HepG2 (cell line): ENCODE measurements around the gene PCYOX1L. TPM values are rescaled to one million over a fixed set of nuclear protein-coding genes. Genes with fewer than 3 reads are reported as not detected.

ENCODE experiments used
- ATF4 ChIP-seq, 2 experiments: fragments of 450-650 bp in 1 of 2; sonication (generic) in 1 of 2; formaldehyde crosslinking; IDR thresholded peaks; 2 replicates each; pipeline versions ENCODE4 v1.5.0 to v1.8.0; 2020 to 2022; ENCODE audit warnings: mild to moderate bottlenecking in 1 of 2, missing genetic modification reagents in 1 of 2
- FOSL1 ChIP-seq: sonication (generic); formaldehyde crosslinking; IDR thresholded peaks from 2 replicates; pipeline ENCODE4 v1.9.0; 2021; ENCODE audit warnings: missing genetic modification reagents, borderline replicate concordance
- GLI4 ChIP-seq: sonication (generic); formaldehyde crosslinking; IDR thresholded peaks from 2 replicates; pipeline ENCODE4 v1.5.1; 2020; ENCODE audit warnings: missing genetic modification reagents, mild to moderate bottlenecking, moderate library complexity, borderline replicate concordance
- HNF4A ChIP-seq: sonication (generic); formaldehyde crosslinking; IDR thresholded peaks from 2 replicates; pipeline ENCODE4 v1.4.0; 2020; ENCODE audit warnings: missing genetic modification reagents
- KAT8 ChIP-seq: IDR thresholded peaks from 2 replicates; pipeline ENCODE4 v1.6.1; 2016; ENCODE audit warnings: missing genetic modification reagents, missing compliant biosample characterization
- KDM5B ChIP-seq: sonication (generic); formaldehyde crosslinking; IDR thresholded peaks from 2 replicates; pipeline ENCODE4 v1.4.0; 2020; ENCODE audit warnings: missing genetic modification reagents, mild to moderate bottlenecking, borderline replicate concordance
- KLF16 ChIP-seq, 2 experiments: sonication (generic) in 1 of 2; formaldehyde crosslinking in 1 of 2; IDR thresholded peaks; 2 replicates each; pipeline versions ENCODE4 v1.6.1 to v1.8.0; 2016 to 2023; ENCODE audit warnings: missing genetic modification reagents in 2 of 2, missing compliant biosample characterization in 1 of 2
- MBNL3 ChIP-seq: fragments of 250-450 bp; sonication (Bioruptor Pico); conservative IDR thresholded peaks from 2 replicates; pipeline ENCODE4 v1.8.0; 2022; ENCODE audit warnings: mild to moderate bottlenecking, inconsistent platforms
- NR3C1 ChIP-seq: sonication (generic); formaldehyde crosslinking; IDR thresholded peaks from 2 replicates; pipeline ENCODE4 v1.4.0; 2020; ENCODE audit warnings: missing genetic modification reagents
- STAT5B ChIP-seq: sonication (generic); formaldehyde crosslinking; IDR thresholded peaks from 2 replicates; pipeline ENCODE4 v1.4.0; 2020; ENCODE audit warnings: missing genetic modification reagents
- ZBTB38 ChIP-seq: sonication (generic); formaldehyde crosslinking; IDR thresholded peaks from 2 replicates; pipeline ENCODE4 v1.5.1; 2020; ENCODE audit warnings: mild to moderate bottlenecking, missing genetic modification reagents
- ZBTB44 ChIP-seq: sonication (generic); formaldehyde crosslinking; IDR thresholded peaks from 2 replicates; pipeline ENCODE4 v1.4.0; 2020; ENCODE audit warnings: missing genetic modification reagents
- ZFP90 ChIP-seq: sonication (generic); formaldehyde crosslinking; IDR thresholded peaks from 2 replicates; pipeline ENCODE4 v1.8.0; 2022; ENCODE audit warnings: missing genetic modification reagents, mild to moderate bottlenecking, inconsistent platforms, borderline replicate concordance
- ZNF180 ChIP-seq: sonication (generic); formaldehyde crosslinking; IDR thresholded peaks from 2 replicates; pipeline ENCODE4 v1.4.0; 2020; ENCODE audit warnings: low read depth, missing genetic modification reagents, borderline replicate concordance
- ZNF414 ChIP-seq: sonication (generic); formaldehyde crosslinking; IDR thresholded peaks from 2 replicates; pipeline ENCODE4 v1.5.0; 2020; ENCODE audit warnings: missing genetic modification reagents
- ZNF660 ChIP-seq: sonication (generic); formaldehyde crosslinking; IDR thresholded peaks from 2 replicates; pipeline ENCODE4 v1.5.1; 2020; ENCODE audit warnings: mild to moderate bottlenecking, low read depth, missing genetic modification reagents, borderline replicate concordance
- polyA plus RNA-seq, 8 experiments: library from polyadenylated mRNA; depleted of rRNA in 3 of 8; stranded (reverse) in 7 of 8; unstranded in 1 of 8; fragments of >200 nt; fragmentation: Illumina TruSeq in 4 of 8; extraction: Trizol in 4 of 8; gene quantifications; 2 replicates each; pipeline versions ENCODE4 v1.2.1 to v1.2.3, GENCODE V29; 2011 to 2016; ENCODE audit warnings: low read depth in 4 of 8, missing spikeins in 1 of 8, mixed read lengths in 1 of 8; ENCODE audit not compliant: insufficient read depth in 1 of 8
- total RNA-seq, 5 experiments: library from RNA; depleted of rRNA; stranded (reverse); fragments of >200 nt; fragmentation: Illumina TruSeq; extraction: Trizol; gene quantifications; 2 replicates each; pipeline ENCODE4 v1.2.3, GENCODE V29; 2016; ENCODE audit warnings: low read depth in 1 of 5
- TF ChIP-seq, protein P1 (sequence below): sonication (generic); formaldehyde crosslinking; IDR thresholded peaks from 2 replicates; pipeline ENCODE4 v1.5.0; 2020; ENCODE audit warnings: missing genetic modification reagents
- TF ChIP-seq, protein P2 (sequence below): sonication (generic); formaldehyde crosslinking; IDR thresholded peaks from 2 replicates; pipeline ENCODE4 v1.4.0; 2020; ENCODE audit warnings: missing genetic modification reagents, mild to moderate bottlenecking, borderline replicate concordance
- TF ChIP-seq, protein P3 (sequence below): IDR thresholded peaks from 2 replicates; pipeline ENCODE4 v1.6.1; 2016; ENCODE audit warnings: control low read depth
- TF ChIP-seq, protein P4 (sequence below): sonication (generic); formaldehyde crosslinking; IDR thresholded peaks from 2 replicates; pipeline ENCODE4 v1.8.0; 2022; ENCODE audit warnings: missing genetic modification reagents, mild to moderate bottlenecking, borderline replicate concordance

PCYOX1L gene
- total and polyA plus RNA-seq, 2 of the 13 experiments (the other 11 are each of a cell fraction or from before 2014, with no cell fraction given), result 1.00 to 3.7 TPM

GRCh38 chr5:149322518-149322917 is 35.3 kb upstream of the PCYOX1L start (continued):
- no peak for TF ChIP-seq ZBTB44 (CRISPR knock-in tag)
- TF ChIP-seq, protein P1, sequence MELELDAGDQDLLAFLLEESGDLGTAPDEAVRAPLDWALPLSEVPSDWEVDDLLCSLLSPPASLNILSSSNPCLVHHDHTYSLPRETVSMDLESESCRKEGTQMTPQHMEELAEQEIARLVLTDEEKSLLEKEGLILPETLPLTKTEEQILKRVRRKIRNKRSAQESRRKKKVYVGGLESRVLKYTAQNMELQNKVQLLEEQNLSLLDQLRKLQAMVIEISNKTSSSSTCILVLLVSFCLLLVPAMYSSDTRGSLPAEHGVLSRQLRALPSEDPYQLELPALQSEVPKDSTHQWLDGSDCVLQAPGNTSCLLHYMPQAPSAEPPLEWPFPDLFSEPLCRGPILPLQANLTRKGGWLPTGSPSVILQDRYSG (CRISPR knock-in tag), result no peak
- TF ChIP-seq ZNF180, result no peak
- TF ChIP-seq, protein P2, sequence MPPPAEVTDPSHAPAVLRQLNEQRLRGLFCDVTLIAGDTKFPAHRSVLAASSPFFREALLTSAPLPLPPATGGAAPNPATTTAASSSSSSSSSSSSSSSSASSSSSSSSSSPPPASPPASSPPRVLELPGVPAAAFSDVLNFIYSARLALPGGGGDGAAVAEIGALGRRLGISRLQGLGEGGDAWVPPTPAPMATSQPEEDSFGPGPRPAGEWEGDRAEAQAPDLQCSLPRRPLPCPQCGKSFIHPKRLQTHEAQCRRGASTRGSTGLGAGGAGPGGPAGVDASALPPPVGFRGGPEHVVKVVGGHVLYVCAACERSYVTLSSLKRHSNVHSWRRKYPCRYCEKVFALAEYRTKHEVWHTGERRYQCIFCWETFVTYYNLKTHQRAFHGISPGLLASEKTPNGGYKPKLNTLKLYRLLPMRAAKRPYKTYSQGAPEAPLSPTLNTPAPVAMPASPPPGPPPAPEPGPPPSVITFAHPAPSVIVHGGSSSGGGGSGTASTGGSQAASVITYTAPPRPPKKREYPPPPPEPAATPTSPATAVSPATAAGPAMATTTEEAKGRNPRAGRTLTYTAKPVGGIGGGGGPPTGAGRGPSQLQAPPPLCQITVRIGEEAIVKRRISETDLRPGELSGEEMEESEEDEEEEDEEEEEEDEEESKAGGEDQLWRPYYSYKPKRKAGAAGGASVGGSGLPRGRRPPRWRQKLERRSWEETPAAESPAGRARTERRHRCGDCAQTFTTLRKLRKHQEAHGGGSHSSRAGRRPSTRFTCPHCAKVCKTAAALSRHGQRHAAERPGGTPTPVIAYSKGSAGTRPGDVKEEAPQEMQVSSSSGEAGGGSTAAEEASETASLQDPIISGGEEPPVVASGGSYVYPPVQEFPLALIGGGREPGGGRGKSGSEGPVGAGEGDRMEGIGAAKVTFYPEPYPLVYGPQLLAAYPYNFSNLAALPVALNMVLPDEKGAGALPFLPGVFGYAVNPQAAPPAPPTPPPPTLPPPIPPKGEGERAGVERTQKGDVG (CRISPR knock-in tag), result no peak
- no peak for TF ChIP-seq FOSL1 (CRISPR knock-in tag)
- 0 out of 2 replicates have a peak, but pooled peaks have one; percentile 24 for TF ChIP-seq KDM5B (CRISPR knock-in tag)
- peak; percentile 47; the same call in 1 of the 2 replicates for TF ChIP-seq KAT8 (CRISPR knock-in tag)
- TF ChIP-seq, protein P3, sequence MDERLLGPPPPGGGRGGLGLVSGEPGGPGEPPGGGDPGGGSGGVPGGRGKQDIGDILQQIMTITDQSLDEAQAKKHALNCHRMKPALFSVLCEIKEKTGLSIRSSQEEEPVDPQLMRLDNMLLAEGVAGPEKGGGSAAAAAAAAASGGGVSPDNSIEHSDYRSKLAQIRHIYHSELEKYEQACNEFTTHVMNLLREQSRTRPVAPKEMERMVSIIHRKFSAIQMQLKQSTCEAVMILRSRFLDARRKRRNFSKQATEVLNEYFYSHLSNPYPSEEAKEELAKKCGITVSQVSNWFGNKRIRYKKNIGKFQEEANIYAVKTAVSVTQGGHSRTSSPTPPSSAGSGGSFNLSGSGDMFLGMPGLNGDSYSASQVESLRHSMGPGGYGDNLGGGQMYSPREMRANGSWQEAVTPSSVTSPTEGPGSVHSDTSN, result no peak
- TF ChIP-seq, protein P4, sequence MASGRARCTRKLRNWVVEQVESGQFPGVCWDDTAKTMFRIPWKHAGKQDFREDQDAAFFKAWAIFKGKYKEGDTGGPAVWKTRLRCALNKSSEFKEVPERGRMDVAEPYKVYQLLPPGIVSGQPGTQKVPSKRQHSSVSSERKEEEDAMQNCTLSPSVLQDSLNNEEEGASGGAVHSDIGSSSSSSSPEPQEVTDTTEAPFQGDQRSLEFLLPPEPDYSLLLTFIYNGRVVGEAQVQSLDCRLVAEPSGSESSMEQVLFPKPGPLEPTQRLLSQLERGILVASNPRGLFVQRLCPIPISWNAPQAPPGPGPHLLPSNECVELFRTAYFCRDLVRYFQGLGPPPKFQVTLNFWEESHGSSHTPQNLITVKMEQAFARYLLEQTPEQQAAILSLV (CRISPR knock-in tag), result no peak
- TF ChIP-seq ZNF660 (CRISPR knock-in tag), result no peak
- TF ChIP-seq STAT5B (CRISPR knock-in tag), result no peak
- no peak for TF ChIP-seq GLI4 (CRISPR knock-in tag)
- TF ChIP-seq ZNF414, result no peak
- TF ChIP-seq ZFP90 (CRISPR knock-in tag), result no peak
- no peak for TF ChIP-seq KLF16 (CRISPR knock-in tag; IDR thresholded peaks at IDR 0.05)
- peak; percentile 98 for TF ChIP-seq HNF4A (CRISPR knock-in tag)
- TF ChIP-seq ZBTB38, result no peak
- no peak for TF ChIP-seq MBNL3 (CRISPR knock-in tag)
- TF ChIP-seq NR3C1 (CRISPR knock-in tag), result no peak
- TF ChIP-seq ATF4 (CRISPR knock-in tag; IDR thresholded peaks at IDR 0.05), result no peak
